Measurements from ENCODE around the gene LTO1.

The LTO1 gene

GRCh38 chr11:69716099-69716498, 40.9 kb upstream of the LTO1 start:
- in situ Hi-C loops (cut with HindIII; ENCODE audit: low sequenced_read_pairs): no loop called here
- no peak for DNase-seq (ENCODE audit: low read depth)
- TF ChIP-seq CTCF (IDR thresholded peaks at IDR 0.05; ENCODE audit: low read depth, low read length, missing control alignments): no peak
- no peak overlapping the region for H3K4me3 ChIP-seq (ENCODE audit: low read depth, low read length)

- H3K4me3 ChIP-seq (ENCODE audit: low read depth, low read length): no peak overlapping the region
- TF ChIP-seq CTCF (IDR thresholded peaks at IDR 0.05; ENCODE audit: low read depth, low read length, missing control alignments): no peak
- in situ Hi-C loops (cut with HindIII; ENCODE audit: low sequenced_read_pairs): no loop called here
- DNase-seq (ENCODE audit: low read depth): no peak
Observed at GRCh38 chr11:69715446-69715845, 40.3 kb upstream of the LTO1 start.

GRCh38 chr11:69711822-69712801, 37.0 kb upstream of the LTO1 start:
- no peak for TF ChIP-seq CTCF (IDR thresholded peaks at IDR 0.05; ENCODE audit: low read depth, low read length, missing control alignments)
- H3K4me3 ChIP-seq (ENCODE audit: low read depth, low read length): no peak overlapping the region

GRCh38 chr11:69708736-69709401, 33.7 kb upstream of the LTO1 start:
- H3K4me3 ChIP-seq (ENCODE audit: low read depth, low read length): no peak overlapping the region
- DNase-seq (ENCODE audit: low read depth): no peak
- in situ Hi-C loops (cut with HindIII; ENCODE audit: low sequenced_read_pairs): no loop called here
- TF ChIP-seq CTCF (IDR thresholded peaks at IDR 0.05; ENCODE audit: low read depth, low read length, missing control alignments): no peak

More at GRCh38 chr11:69711822-69712801, 37.0 kb upstream of the LTO1 start:
- DNase-seq (ENCODE audit: low read depth): no peak
- in situ Hi-C loops (cut with HindIII; ENCODE audit: low sequenced_read_pairs): no loop called here

- H3K4me3 ChIP-seq (ENCODE audit: low read depth, low read length): no peak overlapping the region
- no peak for TF ChIP-seq CTCF (IDR thresholded peaks at IDR 0.05; ENCODE audit: low read depth, low read length, missing control alignments)
- no peak for DNase-seq (ENCODE audit: low read depth)
Observed at GRCh38 chr11:69707176-69707575, 32.0 kb upstream of the LTO1 start.

GRCh38 chr11:69705901-69706787, 31.0 kb upstream of the LTO1 start:
- no peak for TF ChIP-seq CTCF (IDR thresholded peaks at IDR 0.05; ENCODE audit: low read depth, low read length, missing control alignments)
- H3K4me3 ChIP-seq (ENCODE audit: low read depth, low read length): no peak overlapping the region
- in situ Hi-C loops (cut with HindIII; ENCODE audit: low sequenced_read_pairs): no loop called here
- DNase-seq (ENCODE audit: low read depth): no peak

More at GRCh38 chr11:69707176-69707575, 32.0 kb upstream of the LTO1 start:
- in situ Hi-C loops (cut with HindIII; ENCODE audit: low sequenced_read_pairs): no loop called here
